CD1c-positive myeloid dendritic cell (primary cell): ENCODE data around the gene LHFPL6.

Experiments used
- DNase-seq: peaks from one replicate; pipeline ENCODE4 v3.0.0-alpha.2; 2016; ENCODE audit errors: extremely low spot score

The LHFPL6 gene

DNA sequence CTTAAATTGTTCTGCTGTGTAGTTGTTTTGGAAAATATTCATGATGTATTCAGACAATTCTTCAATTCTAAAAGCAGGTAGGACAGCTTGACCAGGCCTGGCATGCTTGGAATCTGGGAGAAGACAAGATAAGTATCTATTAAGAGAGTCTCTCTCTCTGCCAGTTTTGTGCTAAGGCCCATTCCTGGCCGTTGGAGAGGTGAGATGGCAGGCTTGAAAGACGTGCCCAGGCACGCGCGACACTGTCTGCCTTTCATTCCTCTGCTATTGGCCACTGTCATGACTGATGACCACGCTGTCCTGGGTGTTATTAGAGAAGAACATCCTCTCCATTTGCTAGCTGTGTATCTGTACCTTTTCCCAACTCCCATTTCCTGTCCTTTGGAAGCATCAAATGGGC, 90.3 kb downstream of the LHFPL6 start:
- DNase-seq: no peak

DNA sequence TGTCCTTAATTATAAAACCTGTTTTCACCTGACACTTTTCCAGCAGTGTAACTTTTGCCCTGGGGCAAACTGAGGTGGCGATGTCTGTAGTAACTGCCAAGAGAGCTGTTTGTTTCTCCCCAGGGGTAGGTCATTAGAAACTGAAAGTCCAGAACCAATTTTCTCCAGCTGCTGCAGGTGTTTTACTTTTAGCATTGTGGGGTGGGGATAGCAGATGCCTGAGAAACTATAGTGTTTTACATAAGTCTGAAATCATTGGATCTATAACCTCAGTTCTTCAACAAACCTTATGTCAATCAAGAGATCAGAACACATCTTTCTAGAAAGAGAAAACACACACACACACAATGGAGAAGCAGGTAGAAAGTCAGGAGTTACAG, 92.7 kb downstream of the LHFPL6 start:
- no peak for DNase-seq

DNA sequence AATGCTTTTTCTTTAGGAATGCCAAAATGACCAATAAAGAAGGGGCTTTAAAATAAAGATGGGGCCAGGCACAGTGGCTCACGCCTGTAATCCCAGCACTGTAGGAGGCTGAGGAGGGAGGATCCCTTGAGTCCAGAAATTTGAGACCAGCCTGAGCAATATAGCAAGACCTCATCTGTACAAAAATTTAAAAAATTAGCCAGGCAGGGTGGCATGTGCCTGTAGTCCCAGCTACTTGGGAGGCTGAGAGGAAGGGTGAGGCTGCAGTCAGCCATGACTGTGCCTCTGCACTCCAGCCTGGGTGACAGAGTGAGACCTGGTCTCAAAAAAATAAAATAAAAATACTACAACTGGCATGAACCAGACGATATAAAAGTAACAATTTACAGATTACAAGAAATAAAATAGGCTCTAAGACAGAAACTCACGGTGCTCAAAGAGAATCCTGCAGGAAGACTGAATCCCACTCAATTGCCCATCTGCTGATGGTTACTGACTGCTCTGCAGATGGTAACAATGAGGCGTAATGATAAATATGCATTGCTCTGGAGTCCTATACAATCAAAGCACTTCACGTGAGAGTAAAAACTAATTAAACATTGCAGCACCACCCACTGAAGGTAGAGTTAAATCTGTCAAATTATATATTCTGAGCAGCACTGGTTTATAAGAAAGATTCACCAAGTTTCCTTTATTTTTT, 93.2 kb downstream of the LHFPL6 start:
- no peak for DNase-seq

DNA sequence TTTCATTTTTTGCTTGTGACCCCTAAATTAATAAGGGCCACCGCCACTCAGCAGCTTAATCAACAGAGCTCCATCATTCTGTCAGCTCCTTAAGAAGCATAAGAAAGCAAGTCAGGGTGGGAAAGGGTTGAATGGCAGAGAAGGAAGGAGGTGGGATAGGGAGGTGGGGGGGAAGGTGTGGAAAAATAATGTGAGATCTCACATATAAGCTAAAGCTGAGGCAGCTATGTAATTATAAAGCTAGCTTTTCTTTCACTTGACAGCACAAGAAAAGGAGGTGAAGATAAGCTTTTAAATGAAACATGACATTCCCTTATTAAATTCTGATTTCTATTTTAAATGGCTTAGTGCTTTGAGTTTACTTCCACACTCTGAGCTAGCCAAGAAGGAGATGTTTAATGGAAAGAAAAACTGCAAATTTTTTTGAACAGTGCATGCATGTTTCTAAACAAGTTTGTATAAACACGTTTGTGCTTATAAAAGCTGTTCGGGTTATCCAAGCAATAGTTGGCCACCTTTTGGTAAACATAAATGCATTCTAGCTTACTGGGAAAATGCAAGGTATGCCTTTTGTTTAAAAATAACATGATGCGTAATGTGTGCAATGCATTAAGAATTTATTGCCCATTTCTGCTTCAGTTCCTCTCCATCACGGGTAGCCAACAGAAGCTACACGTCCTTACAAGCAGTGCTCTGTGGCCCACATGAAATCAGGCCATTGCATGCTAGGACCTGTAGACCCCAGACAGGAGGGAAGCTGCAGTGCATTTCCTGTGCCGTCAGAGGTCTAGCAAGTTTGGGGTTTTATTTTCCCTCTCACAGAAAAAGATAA, 96.2 kb downstream of the LHFPL6 start:
- no peak for DNase-seq

GRCh38 chr13:39505151-39505550, 97.8 kb downstream of the LHFPL6 start:
- DNase-seq: no peak

GRCh38 chr13:39503048-39503447, 99.9 kb downstream of the LHFPL6 start:
- DNase-seq: no peak

- no peak for DNase-seq
These were observed 101.2 kb downstream of the LHFPL6 start for GRCh38 chr13:39501702-39502324.

GRCh38 chr13:39499604-39500003, 103.4 kb downstream of the LHFPL6 start:
- no peak for DNase-seq

DNA sequence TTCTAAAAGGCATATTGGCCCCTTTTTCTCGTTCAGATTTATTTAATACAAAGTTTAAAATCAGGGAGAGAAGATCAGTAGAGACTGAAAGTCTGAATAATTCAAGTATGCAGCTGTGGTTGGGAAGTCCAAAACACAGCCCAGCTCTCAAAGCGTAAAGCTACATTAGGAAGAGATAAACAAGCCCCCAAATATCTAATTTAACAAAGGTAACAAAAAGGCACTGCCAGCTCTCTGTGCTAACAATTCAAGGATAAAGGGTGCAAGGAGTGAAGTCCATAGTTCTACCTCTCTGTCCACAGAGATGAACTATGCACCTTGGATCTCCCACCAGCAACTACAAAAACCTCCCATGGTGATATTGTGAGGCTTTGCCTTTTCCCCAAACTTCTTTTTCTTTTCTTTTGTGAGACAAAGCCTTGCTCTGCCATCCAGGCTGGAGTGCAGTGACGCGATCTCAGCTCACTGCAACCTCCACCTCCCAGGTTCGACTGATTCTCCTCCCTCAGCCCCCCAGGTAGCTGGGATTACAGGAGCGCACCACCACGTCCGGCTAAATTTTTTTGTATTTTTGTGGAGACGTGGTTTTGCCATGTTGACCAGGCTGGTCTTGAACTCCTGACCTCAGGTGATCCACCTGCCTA, 104.4 kb downstream of the LHFPL6 start:
- DNase-seq: no peak

DNA sequence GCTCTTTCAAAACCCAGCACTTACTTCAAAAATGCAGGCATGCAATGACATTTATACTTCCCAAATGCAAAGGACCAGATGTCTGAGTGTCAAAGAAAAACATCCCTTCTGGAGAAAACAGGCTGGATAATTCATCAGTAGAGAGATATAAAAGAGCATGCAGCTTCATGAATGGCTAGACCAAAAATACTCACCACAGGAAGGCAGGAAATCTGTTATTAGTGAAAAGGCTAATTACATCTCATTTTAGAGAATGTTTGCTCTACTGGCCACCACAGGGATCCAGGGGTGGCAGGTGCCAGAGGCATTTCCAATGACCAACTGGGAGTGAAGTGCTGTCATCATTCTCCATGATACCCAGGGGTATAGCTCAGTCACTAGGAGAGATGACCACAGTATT, 106.5 kb downstream of the LHFPL6 start:
- DNase-seq: no peak

DNA sequence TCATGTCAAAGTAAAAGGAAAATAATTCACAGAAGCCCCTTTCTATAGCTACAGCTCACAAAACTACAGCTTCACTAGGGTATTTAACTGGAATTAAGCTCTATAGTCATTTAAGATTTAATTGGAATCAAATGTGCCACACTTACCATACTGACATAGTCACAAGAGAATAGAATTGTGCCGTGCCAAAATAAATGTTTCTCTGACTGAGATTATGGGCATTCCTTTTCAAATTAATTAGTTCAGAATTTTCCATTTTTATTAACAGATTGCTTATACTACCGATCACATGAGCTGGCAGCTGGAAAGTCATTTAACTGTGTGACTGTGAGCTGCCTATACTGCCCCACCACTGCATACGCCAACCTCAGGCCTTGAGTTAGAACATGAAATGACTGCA, 108.4 kb downstream of the LHFPL6 start:
- no peak for DNase-seq

- DNase-seq: no peak
These were observed 109.0 kb downstream of the LHFPL6 start for GRCh38 chr13:39494006-39494405.

GRCh38 chr13:39490136-39490535, 112.9 kb downstream of the LHFPL6 start:
- no peak for DNase-seq

GRCh38 chr13:39486758-39487157, 116.2 kb downstream of the LHFPL6 start:
- no peak for DNase-seq

DNA sequence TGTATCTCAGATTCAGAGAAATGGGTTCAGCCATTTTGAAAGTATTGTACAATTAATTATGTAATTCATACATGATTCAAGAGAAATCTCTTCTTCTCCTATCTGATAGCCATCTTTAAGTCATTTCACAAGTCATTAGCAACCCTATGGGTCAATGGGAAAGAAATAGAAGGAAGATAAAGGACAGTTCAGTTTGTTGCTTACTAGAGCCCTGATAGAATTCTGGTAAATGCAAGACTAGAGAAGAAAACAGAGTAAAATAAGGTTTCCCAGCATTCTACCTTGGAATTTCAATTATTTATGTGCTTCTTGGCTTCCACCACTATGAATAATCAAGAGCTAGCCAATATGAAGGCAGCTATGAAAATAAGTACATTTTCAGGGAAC, 117.7 kb downstream of the LHFPL6 start:
- DNase-seq: no peak

DNA sequence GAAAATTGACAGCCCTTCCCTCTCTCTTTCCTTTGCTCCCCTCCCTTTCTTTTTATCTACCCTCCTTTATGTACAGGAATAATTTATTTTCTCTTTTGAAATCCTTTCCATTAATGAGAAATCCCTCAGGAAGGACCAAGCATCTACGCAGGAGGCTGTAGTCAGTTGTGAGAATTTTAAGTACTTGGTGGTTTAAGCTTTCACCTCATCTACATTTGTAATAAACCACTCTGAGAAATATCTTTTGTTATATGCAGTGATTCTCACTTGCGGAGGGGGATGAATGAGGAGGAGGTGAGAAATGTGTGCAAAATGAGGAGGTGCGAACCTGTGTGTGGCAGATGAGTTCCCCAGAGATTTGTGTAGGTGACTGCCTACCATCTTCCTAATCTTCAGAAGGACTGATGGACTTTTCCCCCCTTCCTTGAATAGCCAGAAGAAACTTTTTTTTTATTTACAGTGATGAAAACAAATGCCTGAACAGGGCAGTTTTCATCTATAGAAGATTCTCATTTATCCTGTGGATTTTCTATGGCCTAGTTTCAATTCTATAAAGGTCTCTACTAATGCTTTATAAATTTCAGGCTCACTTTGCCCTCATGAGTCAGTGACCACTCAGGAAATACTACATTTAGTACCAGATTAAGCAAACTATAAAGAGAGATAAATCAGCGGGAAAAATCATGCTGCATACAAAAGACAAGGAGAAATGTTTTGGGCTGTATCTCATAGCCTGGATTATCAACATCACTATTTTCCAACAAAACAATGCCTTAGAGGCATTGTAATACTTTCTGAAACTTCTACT, 118.3 kb downstream of the LHFPL6 start:
- DNase-seq: no peak

DNA sequence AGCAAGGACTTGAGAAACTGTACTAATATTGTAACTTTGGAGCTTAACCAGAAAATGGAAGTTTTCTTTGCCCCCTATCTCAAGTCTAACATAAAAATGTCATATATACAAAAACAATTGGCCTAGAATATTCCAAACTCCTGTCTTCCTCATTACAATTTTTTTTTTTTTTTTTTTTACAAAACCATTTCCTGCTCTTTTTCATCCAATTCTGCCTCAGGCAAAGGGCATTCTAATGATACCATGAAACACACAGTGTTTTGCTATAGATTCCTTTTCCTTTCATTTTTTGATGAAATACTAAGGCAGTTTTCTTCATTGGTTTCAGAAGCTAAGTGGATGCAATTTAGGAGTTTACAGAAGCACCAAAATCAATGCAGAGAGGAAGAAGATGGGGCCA, 119.7 kb downstream of the LHFPL6 start:
- DNase-seq: no peak

DNA sequence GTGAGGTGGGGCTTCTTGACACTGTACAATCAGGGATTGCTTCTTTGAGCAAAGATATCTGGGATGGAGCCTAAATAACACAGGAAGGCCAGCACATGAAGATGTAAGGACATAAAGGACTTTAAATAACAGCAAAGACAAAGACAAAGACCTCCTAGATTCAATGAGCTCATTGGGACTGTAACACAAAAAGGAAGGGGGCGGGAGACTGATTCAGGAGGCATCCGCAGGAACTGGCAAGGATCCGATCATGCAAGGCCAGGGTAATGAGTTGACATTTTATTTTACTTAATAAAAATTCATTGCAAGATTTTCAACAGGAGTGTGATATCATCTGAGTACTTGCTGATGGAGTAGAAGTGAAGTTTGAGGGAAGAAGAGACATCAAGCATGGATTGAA, 121.5 kb downstream of the LHFPL6 start:
- no peak for DNase-seq

DNA sequence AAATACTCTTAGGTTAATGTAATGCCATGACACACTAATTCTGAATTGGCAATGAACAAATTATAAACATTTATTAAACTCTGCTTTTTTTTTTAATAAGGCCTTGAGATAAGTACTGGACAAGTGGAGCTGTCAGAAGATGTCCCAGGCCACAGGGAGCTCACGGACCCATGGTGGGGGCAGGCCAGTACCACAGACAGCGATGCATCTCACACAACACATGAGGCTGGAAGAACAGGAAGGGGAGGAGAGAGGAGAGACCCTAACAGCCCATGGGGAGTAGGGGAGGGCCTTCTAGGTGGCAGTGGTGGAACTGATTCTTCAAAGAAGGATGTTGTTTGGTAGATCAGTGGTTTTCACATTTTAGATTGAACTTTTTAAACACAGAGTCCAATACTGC, 128.4 kb downstream of the LHFPL6 start:
- no peak for DNase-seq

- no peak for DNase-seq
These were observed 133.3 kb downstream of the LHFPL6 start for GRCh38 chr13:39469676-39470075.

- DNase-seq: no peak
These were observed 134.7 kb downstream of the LHFPL6 start for GRCh38 chr13:39468306-39468705.

GRCh38 chr13:39463611-39464010, 139.4 kb downstream of the LHFPL6 start:
- no peak for DNase-seq
